ENCODE measurements around the gene CEACAM20.
A peak's percentile ranks its signal among the peaks of the same experiment; 100 is the strongest.
"Not testable (repeated sequence)": the region's sequence is repeated elsewhere in the genome, so short reads cannot be mapped to it uniquely, and the experiment has no call there.

Gene CEACAM20

GRCh38 chr19:44476559-44477408, 52.7 kb downstream of the CEACAM20 start:
- peak; percentile 22 for DNase-seq

- not testable (repeated sequence) for DNase-seq
Measured at GRCh38 chr19:44468730-44469129, 60.7 kb downstream of the CEACAM20 start.

GRCh38 chr19:44462600-44463286, 66.7 kb downstream of the CEACAM20 start:
- not testable (repeated sequence) for DNase-seq
